ENCODE results near the gene RNU4-1.

DNA sequence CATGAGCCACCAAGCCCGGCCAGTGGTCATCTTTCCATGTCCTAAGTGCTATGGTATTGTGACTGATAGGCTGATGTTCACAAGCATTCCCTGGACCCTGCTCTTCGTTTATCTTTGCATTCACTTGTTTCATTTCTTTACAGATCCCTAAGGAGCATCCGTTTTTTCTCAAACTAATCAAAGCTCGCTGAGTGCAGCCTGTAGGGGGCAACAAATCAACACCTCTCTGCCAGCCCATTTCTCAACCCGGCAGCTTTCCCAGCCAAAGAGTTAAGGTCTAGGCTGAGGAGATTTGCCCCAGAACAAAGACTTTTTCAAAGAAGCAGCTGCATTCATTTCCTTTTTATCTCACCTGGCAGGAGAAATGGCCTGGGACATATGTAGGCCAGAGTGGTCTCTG, 21.2 kb upstream of the RNU4-1 start:
- TF ChIP-seq CTCF (IDR thresholded peaks at IDR 0.05 in 2 of 3, conservative IDR thresholded peaks at IDR 0.05 in 1 of 3; ENCODE audit: control insufficient read depth in 2 of 3, extremely low read depth in 1 of 3, insufficient read depth in 1 of 3, low read depth in 3 of 3, low read length in 3 of 3), result peak; percentile 14 to 46 (median 34); a peak in 3 of 6 replicates
- TF ChIP-seq BMI1 (IDR thresholded peaks at IDR 0.05; ENCODE audit: borderline replicate concordance), result no peak
- no peak for TF ChIP-seq NFIC (IDR thresholded peaks at IDR 0.05; ENCODE audit: low read depth, low read length)
- TF ChIP-seq ZBTB11 (CRISPR knock-in tag; IDR thresholded peaks at IDR 0.05), result no peak
- TF ChIP-seq CHD2 (IDR thresholded peaks at IDR 0.05; ENCODE audit: borderline replicate concordance, low read depth, low read length), result no peak
- TF ChIP-seq EZH2 (IDR thresholded peaks at IDR 0.05; ENCODE audit: borderline replicate concordance, control insufficient read depth, low read depth, low read length), result no peak
- TF ChIP-seq NR2C2 (IDR thresholded peaks at IDR 0.05; ENCODE audit: borderline replicate concordance, control insufficient read depth, insufficient read length, low read depth), result no peak
- no peak for TF ChIP-seq MEF2A (IDR thresholded peaks at IDR 0.05; ENCODE audit: insufficient read depth, low read depth, low read length)
- no peak for TF ChIP-seq POLR2AphosphoS5 (IDR thresholded peaks at IDR 0.05; ENCODE audit: low read length)
- no peak for TF ChIP-seq EED (IDR thresholded peaks at IDR 0.05; ENCODE audit: low read depth)
- no peak for TF ChIP-seq POLR2A (IDR thresholded peaks at IDR 0.05; ENCODE audit: low read depth, low read length)

Data from GM12878 (cell line).